SH-SY5Y (cell line): ENCODE measurements around the gene CERS1.

Source experiments
- GATA2 ChIP-seq: IDR thresholded peaks from 2 replicates; pipeline ENCODE4 v1.6.1; 2011; ENCODE audit warnings: mild to moderate bottlenecking, low read depth, low read length
- GATA3 ChIP-seq: IDR thresholded peaks from 2 replicates; pipeline ENCODE4 v1.6.1; 2011; ENCODE audit warnings: low read depth, mild to moderate bottlenecking, low read length, moderate library complexity

GRCh38 chr19:18901491-18901890 is 5.5 kb upstream of the CERS1 start:
- no peak for TF ChIP-seq GATA2
- TF ChIP-seq GATA3: no peak
